ENCODE results near the gene DNAH2. TPM values are rescaled to one million over a fixed set of nuclear protein-coding genes. Genes with fewer than 3 reads are reported as not detected.

DNAH2 gene
- total RNA-seq, 2 donors from 2014 or later = 0.09 to 4.9 TPM

GRCh38 chr17:7780736-7781135, 63.2 kb downstream of the DNAH2 start:
- no peak for DNase-seq (ENCODE audit: low spot score)
- Histone ChIP-seq H3K27me3 (replicated peaks; ENCODE audit: insufficient read depth) (peaks cover 1% of the 10 kb centered on the region), H3K4me1 (replicated peaks) (no peaks in the 10 kb centered on the region), H3K27ac (no peak overlapping the region), H3K9me3 (no peaks in the 10 kb centered on the region), H3K4me3 (no peak overlapping the region), H3K36me3 (no peaks in the 10 kb centered on the region)
- TF ChIP-seq CTCF (IDR thresholded peaks at IDR 0.05) (no peak), POLR2A (IDR thresholded peaks at IDR 0.05) (no peak), POLR2AphosphoS5 (IDR thresholded peaks at IDR 0.05) (no peak)
- intact Hi-C loops (cut with DNase I) = no loop called here
- 90% methylated on average over 10 of the region's 10 CpGs for WGBS

GRCh38 chr17:7781429-7781828, 63.9 kb downstream of the DNAH2 start:
- intact Hi-C loops (cut with DNase I) = no loop called here
- no peak overlapping the region for H3K4me3 ChIP-seq
- no peaks in the 10 kb centered on the region for H3K9me3 ChIP-seq
- DNase-seq (ENCODE audit: low spot score) = no peak
- 72% methylated on average over 6 of the region's 6 CpGs for WGBS
- no peaks in the 10 kb centered on the region for H3K4me1 ChIP-seq (replicated peaks)
- no peak overlapping the region for H3K27ac ChIP-seq
- H3K36me3 ChIP-seq = no peaks in the 10 kb centered on the region
- peaks cover 1% of the 10 kb centered on the region for H3K27me3 ChIP-seq (replicated peaks; ENCODE audit: insufficient read depth)
- TF ChIP-seq POLR2AphosphoS5 (IDR thresholded peaks at IDR 0.05) (no peak), POLR2A (IDR thresholded peaks at IDR 0.05) (no peak), CTCF (IDR thresholded peaks at IDR 0.05) (no peak)

- intact Hi-C loops (cut with DNase I) = no loop called here
- Histone ChIP-seq H3K36me3 (no peaks in the 10 kb centered on the region), H3K27ac (no peak overlapping the region), H3K27me3 (replicated peaks; ENCODE audit: insufficient read depth) (peaks cover 1% of the 10 kb centered on the region), H3K9me3 (no peaks in the 10 kb centered on the region), H3K4me1 (replicated peaks) (no peaks in the 10 kb centered on the region), H3K4me3 (no peak overlapping the region)
- 64% methylated on average over 2 of the region's 2 CpGs for WGBS
- DNase-seq (ENCODE audit: low spot score) = no peak
- TF ChIP-seq POLR2AphosphoS5 (IDR thresholded peaks at IDR 0.05) (no peak), CTCF (IDR thresholded peaks at IDR 0.05) (no peak), POLR2A (IDR thresholded peaks at IDR 0.05) (no peak)
Measured at GRCh38 chr17:7782240-7782639, 64.7 kb downstream of the DNAH2 start.

GRCh38 chr17:7786866-7787265, 69.3 kb downstream of the DNAH2 start:
- H3K4me3 ChIP-seq = no peak overlapping the region
- no peak overlapping the region for H3K27ac ChIP-seq
- TF ChIP-seq CTCF (IDR thresholded peaks at IDR 0.05) = no peak
- TF ChIP-seq POLR2AphosphoS5 (IDR thresholded peaks at IDR 0.05) = no peak
- TF ChIP-seq POLR2A (IDR thresholded peaks at IDR 0.05) = no peak
- intact Hi-C loops (cut with DNase I) = no loop called here
- no peaks in the 10 kb centered on the region for H3K4me1 ChIP-seq (replicated peaks)
- WGBS = 72% methylated on average over 21 of the region's 21 CpGs
- H3K36me3 ChIP-seq = no peaks in the 10 kb centered on the region
- no peaks in the 10 kb centered on the region for H3K27me3 ChIP-seq (replicated peaks; ENCODE audit: insufficient read depth)
- no peak for DNase-seq (ENCODE audit: low spot score)
- H3K9me3 ChIP-seq = no peaks in the 10 kb centered on the region

GRCh38 chr17:7789131-7789530, 71.6 kb downstream of the DNAH2 start:
- WGBS = 83% methylated on average over 9 of the region's 9 CpGs
- H3K4me3 ChIP-seq = no peak overlapping the region
- no peak for TF ChIP-seq CTCF (IDR thresholded peaks at IDR 0.05)
- intact Hi-C loops (cut with DNase I) = no loop called here
- H3K27me3 ChIP-seq (replicated peaks; ENCODE audit: insufficient read depth) = no peaks in the 10 kb centered on the region
- no peak for DNase-seq (ENCODE audit: low spot score)
- H3K36me3 ChIP-seq = no peaks in the 10 kb centered on the region
- H3K4me1 ChIP-seq (replicated peaks) = no peaks in the 10 kb centered on the region
- no peak overlapping the region for H3K27ac ChIP-seq
- H3K9me3 ChIP-seq = no peaks in the 10 kb centered on the region

All from prostate gland (tissue), 2 donors.